ENCODE results near the gene LVRN. TPM values are rescaled to one million over a fixed set of nuclear protein-coding genes. Genes with fewer than 3 reads are reported as not detected.

Gene LVRN
- total and polyA plus RNA-seq, 2 donors from 2014 or later: not detected

DNA sequence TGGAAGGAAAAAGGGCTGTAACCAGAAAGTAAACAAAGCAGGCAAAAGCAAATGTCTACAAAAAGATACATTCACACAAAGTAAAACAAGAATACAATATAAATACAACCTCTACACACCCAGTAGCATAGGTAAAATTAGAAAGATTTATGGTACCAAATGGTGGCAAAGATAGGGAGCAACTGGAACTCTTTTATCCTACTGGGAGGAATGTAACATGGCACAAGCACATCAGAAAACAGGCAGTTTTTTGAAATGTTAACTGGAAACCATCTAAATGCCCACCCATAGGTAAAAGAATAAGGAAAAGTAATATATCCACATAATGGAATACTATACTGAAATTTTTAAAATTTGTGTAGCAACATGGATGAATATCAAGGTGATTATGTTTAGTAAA, 61.3 kb downstream of the LVRN start:
- Histone ChIP-seq H3K36me3 (ENCODE audit: control insufficient read depth in 2 of 3, insufficient read depth in 3 of 3, low read length in 3 of 3) (no peaks in the 10 kb centered on the region), H3K27me3 (ENCODE audit: control insufficient read depth, insufficient read depth, low read length) (no peaks in the 10 kb centered on the region), H3K9me3 (ENCODE audit: control insufficient read depth in 2 of 3, insufficient read depth in 1 of 3, low read length in 3 of 3) (no peaks in the 10 kb centered on the region), H3K27ac (ENCODE audit: low read depth in 2 of 2, low read length in 2 of 2) (no peak overlapping the region), H3K4me3 (ENCODE audit: low read length in 3 of 3) (no peak overlapping the region), H3K4me1 (ENCODE audit: control insufficient read depth in 2 of 3, insufficient read depth in 2 of 3, low read depth in 1 of 3, low read length in 3 of 3) (no peaks in the 10 kb centered on the region), H3K9ac (ENCODE audit: low read length in 3 of 3) (no peak overlapping the region)
- intact Hi-C loops (cut with DNase I): no loop called here
- TF ChIP-seq, protein P1, sequence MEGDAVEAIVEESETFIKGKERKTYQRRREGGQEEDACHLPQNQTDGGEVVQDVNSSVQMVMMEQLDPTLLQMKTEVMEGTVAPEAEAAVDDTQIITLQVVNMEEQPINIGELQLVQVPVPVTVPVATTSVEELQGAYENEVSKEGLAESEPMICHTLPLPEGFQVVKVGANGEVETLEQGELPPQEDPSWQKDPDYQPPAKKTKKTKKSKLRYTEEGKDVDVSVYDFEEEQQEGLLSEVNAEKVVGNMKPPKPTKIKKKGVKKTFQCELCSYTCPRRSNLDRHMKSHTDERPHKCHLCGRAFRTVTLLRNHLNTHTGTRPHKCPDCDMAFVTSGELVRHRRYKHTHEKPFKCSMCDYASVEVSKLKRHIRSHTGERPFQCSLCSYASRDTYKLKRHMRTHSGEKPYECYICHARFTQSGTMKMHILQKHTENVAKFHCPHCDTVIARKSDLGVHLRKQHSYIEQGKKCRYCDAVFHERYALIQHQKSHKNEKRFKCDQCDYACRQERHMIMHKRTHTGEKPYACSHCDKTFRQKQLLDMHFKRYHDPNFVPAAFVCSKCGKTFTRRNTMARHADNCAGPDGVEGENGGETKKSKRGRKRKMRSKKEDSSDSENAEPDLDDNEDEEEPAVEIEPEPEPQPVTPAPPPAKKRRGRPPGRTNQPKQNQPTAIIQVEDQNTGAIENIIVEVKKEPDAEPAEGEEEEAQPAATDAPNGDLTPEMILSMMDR (IDR thresholded peaks at IDR 0.05; ENCODE audit: borderline replicate concordance, extremely low read depth, insufficient read depth): no peak
- DNase-seq (no peak), FAIRE-seq (no peak)

DNA sequence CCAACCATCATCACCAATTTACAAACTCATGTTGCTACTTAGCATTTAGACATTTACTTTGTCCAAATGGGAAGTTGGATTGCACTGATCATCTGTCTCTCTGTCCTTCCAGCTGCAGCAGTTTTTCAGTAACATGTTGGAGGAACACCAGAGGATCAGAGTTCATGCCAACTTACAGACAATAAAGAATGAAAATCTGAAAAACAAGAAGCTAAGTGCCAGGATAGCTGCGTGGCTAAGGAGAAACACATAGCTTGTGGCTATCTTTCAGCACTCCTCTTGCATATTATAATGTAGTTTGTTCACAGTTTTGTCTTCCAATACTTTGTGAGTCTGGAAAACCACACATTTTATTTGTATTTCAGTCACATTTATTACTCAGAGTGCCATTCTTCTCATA, 63.6 kb downstream of the LVRN start:
- Histone ChIP-seq H3K4me1 (ENCODE audit: control insufficient read depth in 2 of 3, insufficient read depth in 2 of 3, low read depth in 1 of 3, low read length in 3 of 3) (no peaks in the 10 kb centered on the region), H3K4me3 (ENCODE audit: low read length in 3 of 3) (no peak overlapping the region), H3K9me3 (ENCODE audit: control insufficient read depth in 2 of 3, insufficient read depth in 1 of 3, low read length in 3 of 3) (no peaks in the 10 kb centered on the region), H3K27ac (ENCODE audit: low read depth in 2 of 2, low read length in 2 of 2) (no peak overlapping the region), H3K27me3 (ENCODE audit: control insufficient read depth, insufficient read depth, low read length) (no peaks in the 10 kb centered on the region), H3K9ac (ENCODE audit: low read length in 3 of 3) (no peak overlapping the region), H3K36me3 (ENCODE audit: control insufficient read depth in 2 of 3, insufficient read depth in 3 of 3, low read length in 3 of 3) (no peaks in the 10 kb centered on the region)
- DNase-seq (no peak), FAIRE-seq (no peak)
- intact Hi-C loops (cut with DNase I): no loop called here
- TF ChIP-seq, protein P1 (IDR thresholded peaks at IDR 0.05; ENCODE audit: borderline replicate concordance, extremely low read depth, insufficient read depth): no peak

DNA sequence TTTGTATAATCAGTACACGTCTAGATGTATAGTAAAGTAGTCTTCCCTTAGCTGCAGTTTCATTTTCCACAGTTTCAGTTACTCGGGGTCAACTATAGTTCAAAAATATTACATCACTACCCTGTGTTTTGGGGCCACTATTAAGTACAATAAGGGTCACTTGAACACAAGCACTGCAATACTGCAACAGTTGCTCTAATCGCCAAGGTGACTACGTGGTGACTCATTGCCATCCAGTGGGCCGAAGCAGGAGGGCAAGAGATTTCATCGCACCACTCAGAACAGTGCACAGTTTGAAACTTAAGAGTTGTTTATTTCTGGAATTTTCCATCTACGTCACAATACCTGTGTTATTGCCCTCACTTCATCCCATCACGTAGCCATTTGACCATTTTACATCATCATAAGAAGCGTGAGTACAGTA, 69.8 kb downstream of the LVRN start, which contains the start of gene ARL14EPL:
ARL14EPL (plus strand) TSS at position 379 of the 424 bp plus-strand sequence. CDS start 18,994 bp downstream, outside the sequence.
- TF ChIP-seq, protein P1 (IDR thresholded peaks at IDR 0.05; ENCODE audit: borderline replicate concordance, extremely low read depth, insufficient read depth): no peak
- Histone ChIP-seq H3K4me3 (ENCODE audit: low read length in 3 of 3) (no peak within 1 kb of the TSS), H3K4me1 (ENCODE audit: control insufficient read depth in 2 of 3, insufficient read depth in 2 of 3, low read depth in 1 of 3, low read length in 3 of 3) (no peaks in the 10 kb centered on the region), H3K9me3 (ENCODE audit: control insufficient read depth in 2 of 3, insufficient read depth in 1 of 3, low read length in 3 of 3) (no peaks in the 10 kb centered on the region), H3K27ac (ENCODE audit: low read depth in 2 of 2, low read length in 2 of 2) (no peak within 1 kb of the TSS), H3K36me3 (ENCODE audit: control insufficient read depth in 2 of 3, insufficient read depth in 3 of 3, low read length in 3 of 3) (no peaks in the 10 kb centered on the region), H3K27me3 (ENCODE audit: control insufficient read depth, insufficient read depth, low read length) (no peaks in the 10 kb centered on the region), H3K9ac (ENCODE audit: low read length in 3 of 3) (no peak within 1 kb of the TSS)
- intact Hi-C loops (cut with DNase I): no loop called here
- DNase-seq: peak in 2 of 5 donors; percentile 17 to 38
- no peak for FAIRE-seq

DNA sequence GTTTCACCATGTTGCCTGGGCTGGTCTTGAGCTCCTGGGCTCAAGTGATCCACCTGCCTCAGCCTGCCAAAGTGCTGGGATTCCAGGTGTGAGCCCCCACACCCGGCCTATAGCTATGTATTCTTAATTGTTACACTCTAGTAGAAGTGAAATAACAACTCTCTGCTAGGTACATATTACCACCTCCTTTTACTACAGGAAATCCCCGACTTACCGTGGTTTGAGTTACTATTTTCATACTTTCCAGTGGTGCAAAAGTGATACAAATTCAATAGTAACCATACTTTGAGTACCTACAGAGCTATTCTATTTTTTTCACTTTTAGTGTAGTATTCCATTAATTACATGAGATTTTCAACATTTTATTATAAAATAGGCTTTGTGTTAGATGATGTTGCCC, 70.7 kb downstream of the LVRN start:
- H3K36me3 ChIP-seq (ENCODE audit: control insufficient read depth in 2 of 3, insufficient read depth in 3 of 3, low read length in 3 of 3): no peaks in the 10 kb centered on the region
- H3K4me1 ChIP-seq (ENCODE audit: control insufficient read depth in 2 of 3, insufficient read depth in 2 of 3, low read depth in 1 of 3, low read length in 3 of 3): no peaks in the 10 kb centered on the region
- no peaks in the 10 kb centered on the region for H3K9me3 ChIP-seq (ENCODE audit: control insufficient read depth in 2 of 3, insufficient read depth in 1 of 3, low read length in 3 of 3)
- no peak overlapping the region for H3K27ac ChIP-seq (ENCODE audit: low read depth in 2 of 2, low read length in 2 of 2)
- intact Hi-C loops (cut with DNase I): no loop called here
- H3K4me3 ChIP-seq (ENCODE audit: low read length in 3 of 3): no peak overlapping the region
- no peak overlapping the region for H3K9ac ChIP-seq (ENCODE audit: low read length in 3 of 3)
- TF ChIP-seq, protein P1 (IDR thresholded peaks at IDR 0.05; ENCODE audit: borderline replicate concordance, extremely low read depth, insufficient read depth): no peak
- no peaks in the 10 kb centered on the region for H3K27me3 ChIP-seq (ENCODE audit: control insufficient read depth, insufficient read depth, low read length)
- FAIRE-seq: no peak
- DNase-seq: no peak

Data from kidney (tissue), 14 donors.